Measurements from ENCODE around the gene WDR45. TPM values are rescaled to one million over a fixed set of nuclear protein-coding genes. Genes with fewer than 3 reads are reported as not detected.

WDR45 gene
- total and polyA plus RNA-seq, 8 donors: 34.9 to 121 (median 47.0) TPM

DNA sequence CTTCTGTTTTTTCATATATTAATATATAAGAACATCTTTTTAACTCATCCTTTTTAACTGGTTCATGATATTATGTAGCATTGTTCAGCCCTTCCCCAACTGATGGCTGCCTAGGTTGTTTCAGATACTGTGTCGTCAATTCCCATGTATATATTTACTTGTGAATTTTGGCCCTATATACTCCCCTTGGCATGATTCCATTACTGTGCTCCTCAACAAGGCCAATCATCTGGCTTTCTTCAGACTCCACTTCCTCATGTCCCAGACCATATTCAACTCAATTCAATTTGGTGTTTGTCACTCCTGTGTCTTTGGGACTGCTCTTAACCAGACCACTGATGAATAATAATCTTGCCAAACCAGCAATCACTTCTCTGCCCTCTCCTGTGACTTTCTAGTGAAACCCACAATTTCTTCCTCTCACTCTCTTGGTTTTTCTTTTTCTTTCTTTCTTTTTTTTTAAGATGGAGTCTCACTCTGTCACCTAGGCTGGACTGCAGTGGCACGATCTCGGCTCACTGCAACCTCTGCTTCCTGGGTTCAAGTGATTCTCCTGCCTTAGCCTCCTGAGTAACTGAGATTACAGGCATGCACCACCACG is 2.7 kb upstream of the WDR45 start:
- no peaks in the 10 kb centered on the region for H3K27me3 ChIP-seq
- no peaks in the 10 kb centered on the region for H3K9me3 ChIP-seq
- 67 to 74% methylated on average over 4 of the region's 4 CpGs for WGBS, 2 donors
- H3K4me1 ChIP-seq: no peaks in the 10 kb centered on the region
- no peak for DNase-seq
- no peak for ATAC-seq
- TF ChIP-seq, protein P1, sequence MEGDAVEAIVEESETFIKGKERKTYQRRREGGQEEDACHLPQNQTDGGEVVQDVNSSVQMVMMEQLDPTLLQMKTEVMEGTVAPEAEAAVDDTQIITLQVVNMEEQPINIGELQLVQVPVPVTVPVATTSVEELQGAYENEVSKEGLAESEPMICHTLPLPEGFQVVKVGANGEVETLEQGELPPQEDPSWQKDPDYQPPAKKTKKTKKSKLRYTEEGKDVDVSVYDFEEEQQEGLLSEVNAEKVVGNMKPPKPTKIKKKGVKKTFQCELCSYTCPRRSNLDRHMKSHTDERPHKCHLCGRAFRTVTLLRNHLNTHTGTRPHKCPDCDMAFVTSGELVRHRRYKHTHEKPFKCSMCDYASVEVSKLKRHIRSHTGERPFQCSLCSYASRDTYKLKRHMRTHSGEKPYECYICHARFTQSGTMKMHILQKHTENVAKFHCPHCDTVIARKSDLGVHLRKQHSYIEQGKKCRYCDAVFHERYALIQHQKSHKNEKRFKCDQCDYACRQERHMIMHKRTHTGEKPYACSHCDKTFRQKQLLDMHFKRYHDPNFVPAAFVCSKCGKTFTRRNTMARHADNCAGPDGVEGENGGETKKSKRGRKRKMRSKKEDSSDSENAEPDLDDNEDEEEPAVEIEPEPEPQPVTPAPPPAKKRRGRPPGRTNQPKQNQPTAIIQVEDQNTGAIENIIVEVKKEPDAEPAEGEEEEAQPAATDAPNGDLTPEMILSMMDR (IDR thresholded peaks at IDR 0.05): no peak
- H3K27ac ChIP-seq: no peak overlapping the region
- H3K4me3 ChIP-seq: no peak overlapping the region
- no peaks in the 10 kb centered on the region for H3K36me3 ChIP-seq
- no peak for FAIRE-seq
- intact Hi-C loops (cut with DNase I): no loop called here

DNA sequence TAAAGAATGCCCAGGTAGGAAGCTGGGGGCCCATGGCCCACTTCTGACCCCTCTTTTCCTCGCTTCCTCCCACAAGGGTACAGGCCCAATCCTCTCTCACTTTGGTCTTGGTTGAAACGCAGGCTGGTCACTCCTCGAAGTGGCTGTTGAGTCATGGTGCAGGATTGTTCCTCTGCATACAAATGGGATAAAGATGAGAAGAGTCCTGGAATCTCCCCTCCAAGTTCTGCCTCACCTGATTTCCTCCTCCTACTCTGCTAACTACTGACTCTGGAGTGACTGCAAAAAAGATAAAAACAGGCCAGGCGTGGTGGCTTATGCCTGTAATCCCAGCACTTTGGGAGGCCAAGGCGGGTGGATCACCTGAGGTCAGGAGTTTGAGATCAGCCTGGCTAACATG is 1.7 kb downstream of the WDR45 start:
- no peak overlapping the region for H3K27ac ChIP-seq
- ATAC-seq (no peak), DNase-seq (no peak), FAIRE-seq (no peak)
- no peak overlapping the region for H3K4me3 ChIP-seq
- intact Hi-C loops (cut with DNase I): no loop called here
- no peaks in the 10 kb centered on the region for H3K9me3 ChIP-seq
- H3K27me3 ChIP-seq: no peaks in the 10 kb centered on the region
- no peaks in the 10 kb centered on the region for H3K4me1 ChIP-seq
- TF ChIP-seq, protein P1 (IDR thresholded peaks at IDR 0.05): no peak
- no peaks in the 10 kb centered on the region for H3K36me3 ChIP-seq
- WGBS, 2 donors: 75 to 81% methylated on average over 5 of the region's 5 CpGs

DNA sequence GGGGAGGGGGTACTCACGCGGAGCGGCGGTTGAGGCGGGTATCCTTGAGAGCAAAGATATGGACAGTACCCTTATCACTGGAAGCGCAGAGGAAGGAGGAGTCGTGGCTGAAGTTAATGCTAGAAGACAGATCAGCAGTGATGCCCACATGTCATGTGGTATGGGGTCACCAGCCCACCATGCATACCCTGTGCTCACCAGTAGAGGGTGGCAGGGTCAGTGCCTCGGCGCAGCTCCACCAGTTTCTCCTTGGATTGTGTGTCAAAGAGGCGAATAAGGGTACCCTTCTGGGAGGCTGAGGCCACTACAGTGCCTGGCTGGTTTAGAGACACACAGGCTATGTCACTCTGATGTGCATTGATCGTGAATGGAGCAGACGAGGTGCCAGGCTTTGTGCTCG is 4.3 kb downstream of the WDR45 start:
- no peaks in the 10 kb centered on the region for H3K36me3 ChIP-seq
- DNase-seq: no peak

DNA sequence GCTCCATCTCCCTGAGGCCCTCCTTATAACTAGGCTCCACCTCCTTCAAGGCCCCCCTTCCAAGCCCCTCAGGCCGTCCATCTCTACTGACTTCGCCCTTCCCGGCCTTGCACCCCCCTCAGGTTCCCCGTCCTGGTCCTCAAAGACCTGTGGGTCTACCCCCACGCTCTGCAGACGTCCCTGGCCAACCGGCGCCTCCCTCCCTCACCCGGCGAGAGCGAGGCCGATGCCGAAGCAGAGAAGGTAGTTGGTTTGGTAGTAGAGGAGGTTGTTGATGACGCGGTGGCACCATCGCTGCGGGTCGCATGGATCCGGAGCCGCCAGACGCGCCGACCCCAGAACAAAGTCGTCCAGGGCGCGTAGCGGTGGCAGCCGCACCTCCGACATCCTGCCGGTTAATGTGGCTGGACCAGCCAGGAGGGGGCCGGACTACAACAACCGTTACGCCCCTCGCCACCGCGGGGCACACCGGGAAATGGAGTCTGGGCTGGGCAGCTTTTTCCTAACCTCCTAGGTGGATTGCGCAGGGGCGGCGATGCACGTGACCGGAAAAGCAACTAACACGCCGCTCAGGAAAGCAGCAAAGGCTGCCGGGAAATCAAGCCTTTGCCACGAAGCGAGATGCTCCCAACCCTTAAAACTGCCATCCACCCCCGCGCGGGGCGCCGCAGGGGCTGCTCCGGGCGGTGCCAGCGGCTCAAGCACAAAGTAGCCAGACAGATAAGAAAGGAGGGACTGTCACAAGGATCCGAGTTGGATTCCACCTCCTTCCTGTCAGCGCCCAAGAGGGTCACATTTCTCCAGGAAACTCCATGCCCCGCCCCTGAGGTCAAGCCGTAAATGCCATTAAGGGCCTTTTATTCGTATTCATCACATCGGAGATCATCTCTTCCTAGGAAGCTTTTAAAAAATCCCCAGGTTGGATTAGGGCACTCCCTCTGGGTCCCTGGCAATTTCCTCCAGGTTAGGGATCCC is 5.8 kb downstream of the WDR45 start, which contains the start of gene PRAF2:
Gene PRAF2 (minus strand): TSS at position 402 of the 975 bp plus-strand sequence. CDS start 15 bp downstream, at position 387.
- intact Hi-C loops (cut with DNase I): no loop called here
- peak; percentile 87 to 94 (median 89) for DNase-seq
- Histone ChIP-seq H3K27me3 (no peaks in the 10 kb centered on the region), H3K27ac (peak within 1 kb of the TSS in 2 of 4 donors; percentile 46 to 57), H3K4me3 (peak within 1 kb of the TSS in 2 of 4 donors; percentile 37 to 44), H3K4me1 (no peaks in the 10 kb centered on the region), H3K9me3 (no peaks in the 10 kb centered on the region), H3K36me3 (no peaks in the 10 kb centered on the region)
- ATAC-seq: peak; percentile 88 to 95 (median 93)
- peak; percentile 73 for FAIRE-seq
- TF ChIP-seq, protein P1 (IDR thresholded peaks at IDR 0.05): no peak
- WGBS, 2 donors: 7 to 42% methylated on average over 61 of the region's 61 CpGs

More for the DNA sequence above, 4.3 kb downstream of the WDR45 start:
- 85 to 86% methylated on average over 13 of the region's 13 CpGs for WGBS, 2 donors
- no peaks in the 10 kb centered on the region for H3K4me1 ChIP-seq
- no peak overlapping the region for H3K27ac ChIP-seq
- intact Hi-C loops (cut with DNase I): no loop called here
- no peaks in the 10 kb centered on the region for H3K27me3 ChIP-seq
- FAIRE-seq (no peak), ATAC-seq (no peak)
- H3K9me3 ChIP-seq: no peaks in the 10 kb centered on the region
- no peak overlapping the region for H3K4me3 ChIP-seq
- TF ChIP-seq, protein P1 (IDR thresholded peaks at IDR 0.05): no peak

Measured in pancreas (tissue), 10 donors.